Right lobe of liver (tissue), 6 donors: ENCODE results near the gene ARL15. TPM values are rescaled to one million over a fixed set of nuclear protein-coding genes. Genes with fewer than 3 reads are reported as not detected.

Source experiments
- ATAC-seq, 4 donors: fragments of 200-7000 bp; cut with Tn5 transposase; one replicate each; pipeline ENCODE4 v1.9.1; 2020; ENCODE audit warnings: mild to moderate bottlenecking in 4 of 4, moderate library complexity in 4 of 4
- DNase-seq, 3 donors: peaks; one replicate each; pipeline ENCODE4 v3.0.0-alpha.2; 2020
- H3K27ac ChIP-seq, 3 donors: fragments of 200-600 bp; one replicate each; pipeline ENCODE4 v1.8.0; 2022
- H3K27me3 ChIP-seq, 2 donors: fragments of 200-600 bp; one replicate each; pipeline ENCODE4 v1.8.0; 2022
- H3K36me3 ChIP-seq, 4 donors: fragments of 200-600 bp; sonication (generic) in 1 of 4; one replicate each; pipeline versions ENCODE4 v1.5.1 to v1.8.0; 2017 to 2022; ENCODE audit warnings: control low read depth in 1 of 4
- H3K4me1 ChIP-seq, 4 donors: fragments of 200-600 bp; sonication (generic) in 1 of 4; one replicate each; pipeline versions ENCODE4 v1.5.1 to v1.8.0; 2017 to 2022; ENCODE audit warnings: control low read depth in 1 of 4
- H3K4me3 ChIP-seq, 3 donors: fragments of 200-600 bp; one replicate each; pipeline ENCODE4 v1.8.0; 2022
- H3K9me3 ChIP-seq, 4 donors: fragments of 200-600 bp; sonication (generic) in 1 of 4; one replicate each; pipeline versions ENCODE4 v1.5.1 to v1.8.0; 2017 to 2022; ENCODE audit warnings: control low read depth in 1 of 4
- POLR2A ChIP-seq: fragments of 450-650 bp; IDR thresholded peaks from one replicate; pipeline ENCODE4 v1.6.1; 2017; ENCODE audit warnings: antibody characterized with exemption, mild to moderate bottlenecking
- WGBS: methylation state at CpG from one replicate; pipeline ENCODE4 v1.1.6; 2018; ENCODE audit warnings: low coverage, low lambda C conversion rate; ENCODE audit not compliant: insufficient coverage; ENCODE audit errors: missing lambda C conversion rate; 5-methylcytosine and 5-hydroxymethylcytosine counted together
- intact Hi-C, 2 donors: fragments of 100-400 bp; cut with DNase I; formaldehyde crosslinking; loops; one replicate each; pipeline versions ENCODE4 v1.11.2 to v1.14.1; 2022
- total RNA-seq, 6 experiments: library from RNA; depleted of rRNA in 2 of 6; stranded (reverse); fragments of >200 nt in 2 of 6; fragmentation: NEBNext Ultra II Directional in 3 of 6; extraction: Animal tissue kit (Norgen Biotek cat#: 25700) in 3 of 6; gene quantifications; one replicate each; pipeline versions ENCODE4 v1.1.0 to v1.2.4, GENCODE V29; 2016 to 2023
- TF ChIP-seq, protein P1 (sequence below), 4 donors: fragments of 200-600 bp in 3 of 4; fragments of 450-650 bp in 1 of 4; IDR thresholded peaks; one replicate each; pipeline versions ENCODE4 v1.5.1 to v1.8.0; 2016 to 2022; ENCODE audit warnings: antibody characterized with exemption in 4 of 4, mild to moderate bottlenecking in 2 of 4
- donor health status: DM: no; HTN: yes; CAD: no.
- donor health status: DM: no; HTN: no; CAD: no.
- donor health status: DM: no; HTN: no; CAD: no.
- donor health status: DM: no; HTN: yes; CAD: no.
- donor health status: DM: no; HTN: yes; CAD: no.

The ARL15 gene
- total RNA-seq, 6 experiments from 2014 or later, result 6.3 to 16.5 (median 9.6) TPM

DNA sequence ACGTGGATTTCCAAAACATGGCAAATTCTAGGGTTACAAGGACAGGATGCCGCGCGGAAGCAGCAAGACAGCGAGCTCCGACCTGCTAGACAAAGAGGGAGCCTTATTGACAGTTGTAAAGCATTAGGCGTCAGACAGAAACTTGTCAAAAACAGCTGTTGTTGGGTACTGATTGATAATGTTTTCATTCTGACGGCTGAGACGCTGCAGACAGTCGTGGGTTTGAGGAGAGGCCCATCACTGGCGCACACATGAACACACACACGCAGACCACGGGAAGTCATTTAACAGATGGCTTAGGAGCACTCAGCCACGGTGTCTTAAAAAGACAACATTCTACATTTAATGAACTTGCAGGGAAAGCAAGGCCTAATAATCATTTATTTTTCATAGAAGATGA, 426.0 kb downstream of the ARL15 start:
- H3K4me3 ChIP-seq, result no peak overlapping the region
- no peaks in the 10 kb centered on the region for H3K36me3 ChIP-seq
- TF ChIP-seq POLR2A, result no peak
- TF ChIP-seq, protein P1, sequence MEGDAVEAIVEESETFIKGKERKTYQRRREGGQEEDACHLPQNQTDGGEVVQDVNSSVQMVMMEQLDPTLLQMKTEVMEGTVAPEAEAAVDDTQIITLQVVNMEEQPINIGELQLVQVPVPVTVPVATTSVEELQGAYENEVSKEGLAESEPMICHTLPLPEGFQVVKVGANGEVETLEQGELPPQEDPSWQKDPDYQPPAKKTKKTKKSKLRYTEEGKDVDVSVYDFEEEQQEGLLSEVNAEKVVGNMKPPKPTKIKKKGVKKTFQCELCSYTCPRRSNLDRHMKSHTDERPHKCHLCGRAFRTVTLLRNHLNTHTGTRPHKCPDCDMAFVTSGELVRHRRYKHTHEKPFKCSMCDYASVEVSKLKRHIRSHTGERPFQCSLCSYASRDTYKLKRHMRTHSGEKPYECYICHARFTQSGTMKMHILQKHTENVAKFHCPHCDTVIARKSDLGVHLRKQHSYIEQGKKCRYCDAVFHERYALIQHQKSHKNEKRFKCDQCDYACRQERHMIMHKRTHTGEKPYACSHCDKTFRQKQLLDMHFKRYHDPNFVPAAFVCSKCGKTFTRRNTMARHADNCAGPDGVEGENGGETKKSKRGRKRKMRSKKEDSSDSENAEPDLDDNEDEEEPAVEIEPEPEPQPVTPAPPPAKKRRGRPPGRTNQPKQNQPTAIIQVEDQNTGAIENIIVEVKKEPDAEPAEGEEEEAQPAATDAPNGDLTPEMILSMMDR (IDR thresholded peaks at IDR 0.05), result no peak
- H3K4me1 ChIP-seq, result no peaks in the 10 kb centered on the region
- intact Hi-C loops, result no loop called here
- ATAC-seq, result no peak
- no peak for DNase-seq
- no peak overlapping the region for H3K27ac ChIP-seq
- no peaks in the 10 kb centered on the region for H3K27me3 ChIP-seq
- H3K9me3 ChIP-seq, result no peaks in the 10 kb centered on the region
- WGBS, result 79% methylated on average over 14 of the region's 14 CpGs

DNA sequence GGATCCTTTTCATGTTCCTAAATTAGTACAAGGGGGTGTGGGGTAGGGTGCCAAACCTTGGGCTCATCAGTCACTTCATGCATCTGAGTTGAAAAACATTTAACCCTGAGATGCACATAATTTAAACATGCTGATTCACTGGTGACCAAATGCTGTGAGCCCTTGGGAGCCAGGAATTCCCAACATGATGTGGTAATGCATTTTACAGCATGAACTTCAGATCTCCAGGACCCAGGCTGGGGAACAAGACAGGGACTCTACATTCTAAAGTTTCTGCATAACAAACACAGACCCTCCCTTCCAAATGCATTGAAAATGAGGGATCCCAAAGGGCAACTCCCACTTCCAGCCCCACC, 427.7 kb downstream of the ARL15 start:
- TF ChIP-seq, protein P1 (IDR thresholded peaks at IDR 0.05), result no peak
- no peaks in the 10 kb centered on the region for H3K4me1 ChIP-seq
- DNase-seq, result no peak
- intact Hi-C loops, result no loop called here
- no peak for ATAC-seq
- no peaks in the 10 kb centered on the region for H3K9me3 ChIP-seq
- H3K36me3 ChIP-seq, result no peaks in the 10 kb centered on the region
- H3K4me3 ChIP-seq, result no peak overlapping the region
- H3K27me3 ChIP-seq, result no peaks in the 10 kb centered on the region
- H3K27ac ChIP-seq, result no peak overlapping the region

DNA sequence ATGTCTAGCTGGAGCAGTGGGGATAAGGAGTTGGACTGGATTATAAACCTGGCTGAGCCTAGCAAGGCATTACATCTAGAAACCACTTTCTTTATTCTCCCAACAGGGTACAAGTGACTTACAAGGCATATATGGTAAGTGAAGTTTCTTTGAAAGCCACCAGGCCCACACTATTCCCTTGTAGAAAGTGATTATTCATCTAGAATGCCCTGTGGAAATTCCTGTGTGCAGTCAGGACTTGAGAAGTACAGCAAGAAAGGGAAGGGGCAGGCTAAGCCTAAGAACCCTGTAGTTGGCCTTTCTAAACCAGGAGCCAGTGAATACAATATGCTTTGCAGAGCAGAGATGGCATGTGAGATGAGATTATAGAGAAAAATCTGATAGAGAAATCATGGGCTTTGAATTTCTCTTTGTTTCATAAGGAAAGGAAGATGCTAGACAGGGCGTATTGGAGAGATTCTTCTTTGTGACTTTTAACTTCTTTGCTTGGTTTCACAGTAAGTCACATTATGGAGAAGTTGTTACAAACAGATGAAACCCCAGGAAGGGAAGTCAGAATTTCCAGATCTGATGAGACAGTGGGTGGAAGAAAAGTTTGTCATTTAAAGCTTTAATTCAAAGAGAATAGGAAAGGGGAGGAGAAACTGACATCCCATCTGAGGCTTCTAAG, 428.2 kb downstream of the ARL15 start:
- DNase-seq, result no peak
- Histone ChIP-seq H3K4me1 (no peaks in the 10 kb centered on the region), H3K9me3 (no peaks in the 10 kb centered on the region), H3K27me3 (no peaks in the 10 kb centered on the region), H3K4me3 (no peak overlapping the region), H3K27ac (no peak overlapping the region), H3K36me3 (no peaks in the 10 kb centered on the region)
- TF ChIP-seq POLR2A, result no peak
- TF ChIP-seq, protein P1 (IDR thresholded peaks at IDR 0.05), result no peak
- 63% methylated on average over 1 of the region's 1 CpG for WGBS
- no peak for ATAC-seq
- intact Hi-C loops, result no loop called here

DNA sequence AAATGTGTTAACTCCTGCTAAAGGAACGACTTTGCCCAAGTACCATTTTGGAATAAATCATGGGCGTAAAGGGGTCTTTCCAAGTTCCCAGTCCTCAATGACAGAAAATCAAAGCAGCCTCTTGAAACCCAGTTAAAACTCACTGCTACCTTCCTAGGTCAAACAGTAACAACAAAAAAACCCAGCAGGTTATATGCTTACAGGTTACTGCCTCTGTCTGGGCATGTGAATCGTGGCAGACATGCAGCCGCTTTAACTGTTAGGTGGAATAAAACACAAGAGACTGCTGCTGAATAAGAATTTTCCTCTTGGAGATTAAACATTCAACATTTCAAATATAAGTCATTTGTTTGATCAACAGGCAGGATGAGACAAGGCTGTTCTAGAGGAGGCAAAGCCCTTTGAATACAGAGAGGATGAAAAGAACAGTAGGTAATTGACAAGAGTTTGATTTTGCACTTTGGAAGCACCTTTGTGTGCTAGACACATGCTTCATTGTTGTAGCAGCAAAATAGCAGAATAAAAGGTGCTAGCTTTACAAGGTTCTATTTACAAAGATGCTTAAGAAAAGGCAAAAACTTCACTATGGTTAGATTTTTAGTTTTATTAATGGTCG, 430.6 kb downstream of the ARL15 start:
- no peak for TF ChIP-seq POLR2A
- TF ChIP-seq, protein P1 (IDR thresholded peaks at IDR 0.05), result no peak
- H3K27ac ChIP-seq, result no peak overlapping the region
- no peaks in the 10 kb centered on the region for H3K36me3 ChIP-seq
- DNase-seq (no peak), ATAC-seq (no peak)
- H3K9me3 ChIP-seq, result no peaks in the 10 kb centered on the region
- H3K4me1 ChIP-seq, result peaks cover 0 to under 1% (median 0%) of the 10 kb centered on the region in 4 donors
- intact Hi-C loops, result no loop called here
- H3K27me3 ChIP-seq, result no peaks in the 10 kb centered on the region
- 88% methylated on average over 5 of the region's 5 CpGs for WGBS
- no peak overlapping the region for H3K4me3 ChIP-seq
